ENCODE measurements around the gene ASB6.
"Not testable (repeated sequence)": the region's sequence is repeated elsewhere in the genome, so short reads cannot be mapped to it uniquely, and the experiment has no call there.

Gene ASB6

GRCh38 chr9:129667378-129667777, 25.4 kb upstream of the ASB6 start:
- DNase-seq (ENCODE audit: low read depth in 2 of 2): no peak

- DNase-seq (ENCODE audit: low read depth in 2 of 2): no peak
These were observed 24.6 kb upstream of the ASB6 start for GRCh38 chr9:129666575-129666974.

GRCh38 chr9:129665814-129666520, 24.0 kb upstream of the ASB6 start:
- no peak for DNase-seq (ENCODE audit: low read depth in 2 of 2)

- no peak for DNase-seq (ENCODE audit: low read depth in 2 of 2)
These were observed 23.4 kb upstream of the ASB6 start, which contains the start of gene PRRX2 for GRCh38 chr9:129665389-129665775. Gene PRRX2 (plus strand): TSS chr9:129665647. CDS start chr9:129665868, 221 bp downstream.

- DNase-seq (ENCODE audit: low read depth in 2 of 2): no peak
These were observed 22.9 kb upstream of the ASB6 start for GRCh38 chr9:129664746-129665388.

GRCh38 chr9:129662239-129662638, 20.3 kb upstream of the ASB6 start:
- not testable (repeated sequence) for DNase-seq (ENCODE audit: low read depth in 2 of 2)

GRCh38 chr9:129661029-129661428, 19.1 kb upstream of the ASB6 start:
- no peak for DNase-seq (ENCODE audit: low read depth in 2 of 2)

- DNase-seq (ENCODE audit: low read depth in 2 of 2): no peak
These were observed 14.9 kb upstream of the ASB6 start for GRCh38 chr9:129656795-129657390.

- DNase-seq (ENCODE audit: low read depth in 2 of 2): no peak
These were observed 13.7 kb upstream of the ASB6 start for GRCh38 chr9:129655696-129656095.

GRCh38 chr9:129655154-129655553, 13.2 kb upstream of the ASB6 start:
- DNase-seq (ENCODE audit: low read depth in 2 of 2): no peak

GRCh38 chr9:129654554-129655040, 12.6 kb upstream of the ASB6 start:
- no peak for DNase-seq (ENCODE audit: low read depth in 2 of 2)

GRCh38 chr9:129653823-129654553, 12.0 kb upstream of the ASB6 start:
- DNase-seq (ENCODE audit: low read depth in 2 of 2): no peak

- no peak for DNase-seq (ENCODE audit: low read depth in 2 of 2)
These were observed 8.8 kb upstream of the ASB6 start for GRCh38 chr9:129650680-129651235.

GRCh38 chr9:129649726-129650679, 8.1 kb upstream of the ASB6 start:
- no peak for DNase-seq (ENCODE audit: low read depth in 2 of 2)

GRCh38 chr9:129648764-129649115, 6.8 kb upstream of the ASB6 start:
- DNase-seq (ENCODE audit: low read depth in 2 of 2): no peak

GRCh38 chr9:129648092-129648763, 6.3 kb upstream of the ASB6 start:
- no peak for DNase-seq (ENCODE audit: low read depth in 2 of 2)

- DNase-seq (ENCODE audit: low read depth in 2 of 2): no peak
These were observed 5.7 kb upstream of the ASB6 start for GRCh38 chr9:129647635-129648034.

GRCh38 chr9:129646654-129647053, 4.7 kb upstream of the ASB6 start:
- DNase-seq (ENCODE audit: low read depth in 2 of 2): no peak

- no peak for DNase-seq (ENCODE audit: low read depth in 2 of 2)
These were observed 4.3 kb upstream of the ASB6 start for GRCh38 chr9:129646252-129646651.

GRCh38 chr9:129644902-129645301, 3.0 kb upstream of the ASB6 start:
- no peak for DNase-seq (ENCODE audit: low read depth in 2 of 2)
